Measurements from ENCODE around the gene RFX3. TPM values are rescaled to one million over a fixed set of nuclear protein-coding genes. Genes with fewer than 3 reads are reported as not detected.
A peak's percentile ranks its signal among the peaks of the same experiment; 100 is the strongest.

RFX3 gene
- total RNA-seq, 1 donor: 3.1 TPM

GRCh38 chr9:3480353-3480655 lies 45.5 kb downstream of the RFX3 start:
- no peak overlapping the region for H3K4me3 ChIP-seq (ENCODE audit: low read depth, low read length)
- no peak for TF ChIP-seq CTCF (IDR thresholded peaks at IDR 0.05; ENCODE audit: insufficient read depth, low read length)
- DNase-seq (ENCODE audit: low read depth): no peak

GRCh38 chr9:3479514-3480352 lies 46.1 kb downstream of the RFX3 start:
- no peak for TF ChIP-seq CTCF (IDR thresholded peaks at IDR 0.05; ENCODE audit: insufficient read depth, low read length)
- DNase-seq (ENCODE audit: low read depth): no peak
- H3K4me3 ChIP-seq (ENCODE audit: low read depth, low read length): no peak overlapping the region

- DNase-seq (ENCODE audit: low read depth): peak; percentile 82
- H3K4me3 ChIP-seq (ENCODE audit: low read depth, low read length): no peak overlapping the region
These were observed 47.2 kb downstream of the RFX3 start for GRCh38 chr9:3478549-3478953.

GRCh38 chr9:3477236-3477834 lies 48.5 kb downstream of the RFX3 start:
- no peak for TF ChIP-seq CTCF (IDR thresholded peaks at IDR 0.05; ENCODE audit: insufficient read depth, low read length)
- H3K4me3 ChIP-seq (ENCODE audit: low read depth, low read length): no peak overlapping the region
- no peak for DNase-seq (ENCODE audit: low read depth)

More at GRCh38 chr9:3478549-3478953, 47.2 kb downstream of the RFX3 start:
- no peak for TF ChIP-seq CTCF (IDR thresholded peaks at IDR 0.05; ENCODE audit: insufficient read depth, low read length)

- no peak overlapping the region for H3K4me3 ChIP-seq (ENCODE audit: low read depth, low read length)
- no peak for TF ChIP-seq CTCF (IDR thresholded peaks at IDR 0.05; ENCODE audit: insufficient read depth, low read length)
- DNase-seq (ENCODE audit: low read depth): no peak
These were observed 50.3 kb downstream of the RFX3 start for GRCh38 chr9:3475300-3476020.

GRCh38 chr9:3474821-3475220 lies 51.0 kb downstream of the RFX3 start:
- H3K4me3 ChIP-seq (ENCODE audit: low read depth, low read length): no peak overlapping the region
- no peak for DNase-seq (ENCODE audit: low read depth)
- TF ChIP-seq CTCF (IDR thresholded peaks at IDR 0.05; ENCODE audit: insufficient read depth, low read length): no peak
